Heart left ventricle (tissue), 16 donors: ENCODE data around the gene NELFB. TPM values are rescaled to one million over a fixed set of nuclear protein-coding genes. Genes with fewer than 3 reads are reported as not detected.

Source experiments
- ATAC-seq, 4 donors: fragments of 200-7000 bp; cut with Tn5 transposase; one replicate each; pipeline ENCODE4 v1.9.1; 2020 to 2022; ENCODE audit warnings: moderate library complexity in 4 of 4, mild to moderate bottlenecking in 3 of 4, moderate number of reproducible peaks in 1 of 4
- DNase-seq, 5 donors: peaks; one replicate each; pipeline ENCODE4 v3.0.0-alpha.2; 2020
- H3K27ac ChIP-seq, 12 donors: fragments of 200-600 bp; sonication (generic) in 4 of 12; one replicate each; pipeline versions ENCODE4 v1.5.0 to v1.8.0; 2016 to 2022; ENCODE audit warnings: mild to moderate bottlenecking in 2 of 12
- H3K27me3 ChIP-seq, 9 donors: fragments of 200-600 bp; sonication (generic) in 2 of 9; one replicate each; pipeline versions ENCODE4 v1.5.1 to v1.8.0; 2016 to 2022; ENCODE audit warnings: mild to moderate bottlenecking in 3 of 9
- H3K36me3 ChIP-seq, 9 donors: fragments of 200-600 bp; sonication (generic) in 2 of 9; one replicate each; pipeline versions ENCODE4 v1.5.0 to v1.8.0; 2018 to 2022; ENCODE audit warnings: mild to moderate bottlenecking in 2 of 9
- H3K4me1 ChIP-seq, 12 donors: fragments of 200-600 bp; sonication (generic) in 4 of 12; one replicate each; pipeline versions ENCODE4 v1.5.0 to v1.8.0; 2016 to 2022; ENCODE audit warnings: mild to moderate bottlenecking in 3 of 12
- H3K4me3 ChIP-seq, 12 donors: fragments of 200-600 bp; sonication (generic) in 4 of 12; one replicate each; pipeline versions ENCODE4 v1.5.0 to v1.8.0; 2017 to 2022; ENCODE audit warnings: mild to moderate bottlenecking in 9 of 12, moderate library complexity in 4 of 12
- H3K9me3 ChIP-seq, 12 donors: fragments of 200-600 bp; sonication (generic) in 4 of 12; one replicate each; pipeline versions ENCODE4 v1.5.0 to v1.8.0; 2016 to 2022; ENCODE audit warnings: mild to moderate bottlenecking in 1 of 12
- CTCF ChIP-seq, 12 donors: fragments of 200-600 bp; sonication (generic) in 4 of 12; IDR thresholded peaks; one replicate each; pipeline versions ENCODE4 v1.5.0 to v1.8.0; 2018 to 2022; ENCODE audit warnings: antibody characterized with exemption in 12 of 12, mild to moderate bottlenecking in 5 of 12
- POLR2A ChIP-seq, 2 donors: fragments of 450-650 bp; IDR thresholded peaks; one replicate each; pipeline ENCODE4 v1.6.1; 2017; ENCODE audit warnings: antibody characterized with exemption in 2 of 2, mild to moderate bottlenecking in 2 of 2, moderate library complexity in 2 of 2
- WGBS, 4 donors: extraction: QIAGEN DNeasy Blood & Tissue Kit in 2 of 4; methylation state at CpG; one replicate each; pipeline versions ENCODE4 v1.1.5 to v1.1.7; 2013 to 2018; 5-methylcytosine and 5-hydroxymethylcytosine counted together
- intact Hi-C, 10 donors: fragments of 100-400 bp; cut with DNase I; formaldehyde crosslinking; loops; one replicate each; pipeline versions ENCODE4 v1.11.1 to v1.14.2; 2022
- polyA plus RNA-seq, 2 donors: library from polyadenylated mRNA; stranded (reverse); fragments of 200-250 nt; gene quantifications; one replicate each; pipeline ENCODE4 v1.2.3, GENCODE V29; 2013
- total RNA-seq, 9 donors: library from RNA; depleted of rRNA in 2 of 9; stranded (reverse); fragments of >200 nt in 2 of 9; fragmentation: NEBNext Ultra II Directional in 3 of 9; extraction: Animal tissue kit (Norgen Biotek cat#: 25700) in 3 of 9; gene quantifications; one replicate each; pipeline versions ENCODE4 v1.1.0 to v1.2.4, GENCODE V29; 2016 to 2023
- donor health status: ischemic (EF 13 %, LVEDD 7.1; RV severe dilation, severe dysfunction).
- donor health status: healthy with polysubstance abuse.
- donor health status: DM: no; HTN: yes; CAD: no.
- donor health status: DM: no; HTN: no; CAD: no.
- donor health status: ischemic (EF 25% LVEDD 6.9; RV normal size, moderate dysfunction).
- donor health status: ischemic (EF 25% LVEDD 5.7; RV mildly dilated, moderate dysfunction).
- donor health status: healthy.
- donor health status: DM: yes; HTN: yes; CAD: no.
- donor health status: ischemic (EF 35%, LVEDD 5.7; RV mildly dilated, moderate dysfunction).
- donor health status: nonischemic (EF 11% LVEDD 7.7; RV severe dilation, severe dysfunction).
- donor health status: DM: yes; HTN: yes; CAD: no.
- donor health status: PGD.
- donor health status: ischemic (EF 29% LVEDD 5.4; RV normal size, mild dysfunction).
- donor health status: nonischemic (EF 23%, LVEDD 6.1; RV moderate dilation, normal function).

NELFB gene
- total and polyA plus RNA-seq, 11 donors, result 31.4 to 77.8 (median 38.1) TPM

- 90 to 96% (median 92%) methylated on average over 17 to 30 of the region's 30 CpGs for WGBS, 4 donors
- H3K27ac ChIP-seq, result no peak overlapping the region
- H3K9me3 ChIP-seq, result no peaks in the 10 kb centered on the region
- peaks cover 2 to 30% (median 22%) of the 10 kb centered on the region in 12 donors for H3K4me1 ChIP-seq
- DNase-seq (no peak), ATAC-seq (no peak)
- H3K36me3 ChIP-seq, result peaks cover 0 to 19% (median 0%) of the 10 kb centered on the region in 9 donors
- intact Hi-C loops, result no loop called here
- H3K27me3 ChIP-seq, result peaks cover 0 to under 1% (median 0%) of the 10 kb centered on the region in 9 donors
- TF ChIP-seq POLR2A (IDR thresholded peaks at IDR 0.05) (no peak), CTCF (IDR thresholded peaks at IDR 0.05) (no peak)
- H3K4me3 ChIP-seq, result peak overlapping the region in 1 of 12 donors; percentile 55
Observed at GRCh38 chr9:137216188-137216965, 38.8 kb upstream of the NELFB start.

GRCh38 chr9:137217276-137218211 lies 37.6 kb upstream of the NELFB start:
- peak; percentile 45 to 70 (median 54) for ATAC-seq
- intact Hi-C loops, result no loop called here
- H3K27ac ChIP-seq, result peak overlapping the region in 11 of 12 donors; percentile 38 to 82 (median 63)
- TF ChIP-seq CTCF (IDR thresholded peaks at IDR 0.05), result no peak
- TF ChIP-seq POLR2A (IDR thresholded peaks at IDR 0.05), result peak in 1 of 2 donors; percentile 43
- peak; percentile 72 to 84 (median 74) for DNase-seq
- peaks cover 2 to 39% (median 27%) of the 10 kb centered on the region in 12 donors for H3K4me1 ChIP-seq
- peaks cover 0 to 19% (median 0%) of the 10 kb centered on the region in 9 donors for H3K36me3 ChIP-seq
- H3K27me3 ChIP-seq, result peaks cover 0 to 4% (median 0%) of the 10 kb centered on the region in 9 donors
- peak overlapping the region in 11 of 12 donors; percentile 16 to 55 (median 38) for H3K4me3 ChIP-seq
- H3K9me3 ChIP-seq, result no peaks in the 10 kb centered on the region
- 46 to 65% (median 58%) methylated on average over 28 to 36 of the region's 36 CpGs for WGBS, 4 donors

- WGBS, 4 donors, result 87 to 90% (median 88%) methylated on average over 17 to 30 of the region's 30 CpGs
- H3K27ac ChIP-seq, result peak overlapping the region in 10 of 12 donors; percentile 40 to 82 (median 70)
- H3K27me3 ChIP-seq, result peaks cover 0 to 4% (median 0%) of the 10 kb centered on the region in 9 donors
- DNase-seq (no peak), ATAC-seq (no peak)
- H3K36me3 ChIP-seq, result peaks cover 0 to 19% (median 0%) of the 10 kb centered on the region in 9 donors
- TF ChIP-seq CTCF (IDR thresholded peaks at IDR 0.05) (no peak), POLR2A (IDR thresholded peaks at IDR 0.05) (no peak)
- intact Hi-C loops, result no loop called here
- no peaks in the 10 kb centered on the region for H3K9me3 ChIP-seq
- H3K4me3 ChIP-seq, result peak overlapping the region in 8 of 12 donors; percentile 34 to 55 (median 44)
- peaks cover 2 to 46% (median 33%) of the 10 kb centered on the region in 12 donors for H3K4me1 ChIP-seq
Observed at GRCh38 chr9:137218212-137218753, 36.8 kb upstream of the NELFB start.
